Endothelial cell of umbilical vein (primary cell): ENCODE measurements around the gene CHST14. TPM values are rescaled to one million over a fixed set of nuclear protein-coding genes. Genes with fewer than 3 reads are reported as not detected.

Experiments
- BruUV-seq: library from RNA; stranded (reverse); fragments of 400-500 nt; replicated peaks from 2 replicates; lab custom pipeline; 2021; lab: Mats Ljungman, UMichigan
- CTCF ChIA-PET: fragments of 300-600, 350-600 bp; sonication (Branson Sonifier 250); formaldehyde crosslinking; loops from one replicate; lab custom pipeline; 2021; ENCODE audit warnings: antibody characterized with exemption, inconsistent platforms; lab: Charles Lee
- POLR2A ChIA-PET: fragments of 300-600, 350-600 bp; sonication (Branson Sonifier 250); formaldehyde crosslinking; loops from one replicate; lab custom pipeline; 2021; ENCODE audit warnings: antibody characterized with exemption, inconsistent platforms; lab: Charles Lee
- DNase-seq: peaks from one replicate; pipeline ENCODE4 v3.0.0-alpha.2; 2011; ENCODE audit warnings: low read depth, low spot score
- FAIRE-seq: peaks from 2 replicates; lab custom pipeline; 2011; peaks lifted over from hg19 to GRCh38; lab: Jason Lieb, UNC
- H2AFZ ChIP-seq: 2 replicates; pipeline ENCODE4 v1.6.0; 2012; ENCODE audit warnings: low read depth, low read length, control low read depth, inconsistent platforms
- H3K27ac ChIP-seq: 2 replicates; pipeline ENCODE4 v1.5.1; 2011; ENCODE audit warnings: low read depth, mild to moderate bottlenecking, control low read depth, low read length, moderate library complexity; ENCODE audit not compliant: insufficient read depth
- H3K27me3 ChIP-seq, 2 experiments: 2 replicates each; pipeline versions ENCODE4 v1.6.0 to v1.6.1; 2011; ENCODE audit warnings: low read length in 2 of 2, mixed read lengths in 1 of 2; ENCODE audit not compliant: control insufficient read depth in 2 of 2, insufficient read depth in 2 of 2
- H3K36me3 ChIP-seq, 2 experiments: 2 replicates in 1 of 2; 3 replicates in 1 of 2; pipeline ENCODE4 v1.5.1; 2011; ENCODE audit warnings: low read length in 2 of 2, mild to moderate bottlenecking in 1 of 2, moderate library complexity in 1 of 2; ENCODE audit not compliant: control insufficient read depth in 2 of 2, insufficient read depth in 2 of 2; ENCODE audit errors: extremely low read depth in 1 of 2
- H3K4me1 ChIP-seq: 3 replicates; pipeline ENCODE4 v1.5.1; 2011; ENCODE audit warnings: mild to moderate bottlenecking, low read length; ENCODE audit not compliant: control insufficient read depth, insufficient read depth; ENCODE audit errors: extremely low read depth
- H3K4me2 ChIP-seq: 2 replicates; pipeline ENCODE4 v1.6.1; 2011; ENCODE audit warnings: low read length, control low read depth, mixed read lengths; ENCODE audit not compliant: insufficient read depth
- H3K4me3 ChIP-seq, 3 experiments: fragments of 200-600 bp in 1 of 3; sonication (generic), shearing (Covaris generic) in 1 of 3; replicated peaks in 1 of 3; 2 replicates each; pipeline ENCODE4 v1.5.1; 2011 to 2016; ENCODE audit warnings: control low read depth in 3 of 3, low read length in 3 of 3, mild to moderate bottlenecking in 2 of 3, inconsistent platforms in 1 of 3, low read depth in 1 of 3, moderate library complexity in 1 of 3; ENCODE audit not compliant: insufficient read depth in 1 of 3
- H3K79me2 ChIP-seq: 2 replicates; pipeline ENCODE4 v1.6.0; 2012; ENCODE audit warnings: low read length, inconsistent platforms; ENCODE audit not compliant: control insufficient read depth, insufficient read depth
- H3K9ac ChIP-seq: replicated peaks from 2 replicates; pipeline ENCODE3; 2011; ENCODE audit warnings: low read length, control low read depth; ENCODE audit not compliant: insufficient read depth; ENCODE audit errors: extremely low read depth
- H3K9me1 ChIP-seq: replicated peaks from 3 replicates; pipeline ENCODE4 v1.6.0; 2011; ENCODE audit warnings: mild to moderate bottlenecking, low read length; ENCODE audit not compliant: control insufficient read depth, insufficient read depth; ENCODE audit errors: extremely low read depth
- H3K9me3 ChIP-seq: replicated peaks from 2 replicates; pipeline ENCODE4 v1.5.1; 2012; ENCODE audit warnings: low read length, inconsistent platforms; ENCODE audit not compliant: control insufficient read depth, insufficient read depth
- H4K20me1 ChIP-seq: replicated peaks from 2 replicates; pipeline ENCODE3; 2011; ENCODE audit warnings: mild to moderate bottlenecking, low read length; ENCODE audit not compliant: control insufficient read depth, insufficient read depth; ENCODE audit errors: extremely low read depth
- CTCF ChIP-seq, 2 donors: IDR thresholded peaks; 1 replicate in 1 of 2; 2 replicates in 1 of 2; pipeline ENCODE4 v1.5.1; 2011; ENCODE audit warnings: low read length in 2 of 2, mild to moderate bottlenecking in 2 of 2, moderate library complexity in 2 of 2, control low read depth in 1 of 2, inconsistent platforms in 1 of 2, low read depth in 1 of 2; ENCODE audit not compliant: insufficient read depth in 1 of 2; ENCODE audit errors: extremely low read depth in 1 of 2
- EZH2 ChIP-seq: IDR thresholded peaks from 2 replicates; pipeline ENCODE4 v1.6.1; 2012; ENCODE audit warnings: borderline replicate concordance, low read depth, mild to moderate bottlenecking, moderate library complexity, low read length, inconsistent platforms; ENCODE audit not compliant: severe bottlenecking
- FOS ChIP-seq: IDR thresholded peaks from 2 replicates; pipeline ENCODE4 v1.6.1; 2011; ENCODE audit warnings: mild to moderate bottlenecking, low read length, moderate library complexity, borderline replicate concordance; ENCODE audit not compliant: insufficient read depth
- GATA2 ChIP-seq: IDR thresholded peaks from 2 replicates; pipeline ENCODE4 v1.7.0; 2011; ENCODE audit warnings: low read depth, mild to moderate bottlenecking, moderate library complexity, mixed read lengths, low read length; ENCODE audit not compliant: insufficient read length, insufficient read depth
- JUN ChIP-seq: IDR thresholded peaks from 2 replicates; pipeline ENCODE4 v1.6.1; 2011; ENCODE audit warnings: borderline replicate concordance, low read depth; ENCODE audit not compliant: insufficient read length, insufficient read depth
- MAX ChIP-seq: IDR thresholded peaks from 2 replicates; pipeline ENCODE4 v1.6.1; 2011; ENCODE audit not compliant: insufficient read depth, insufficient read length
- MYC ChIP-seq: IDR thresholded peaks from one replicate; pipeline ENCODE4 v1.6.1; 2011; ENCODE audit warnings: mild to moderate bottlenecking, low read depth, low read length
- POLR2A ChIP-seq: IDR thresholded peaks from 2 replicates; pipeline ENCODE4 v1.6.1; 2012; ENCODE audit warnings: low read depth, mild to moderate bottlenecking, control low read depth, low read length
- POLR2AphosphoS5 ChIP-seq: IDR thresholded peaks from 2 replicates; pipeline ENCODE4 v1.6.1; 2012; ENCODE audit warnings: low read depth, mild to moderate bottlenecking, control low read depth, low read length, moderate library complexity; ENCODE audit not compliant: insufficient read depth
- dilution Hi-C: fragments of 300-500 bp; cut with MboI; formaldehyde crosslinking; loops from one replicate; pipeline ENCODE4 v1.15.0; 2019; ENCODE audit warnings: low sequenced_read_pairs; ENCODE audit not compliant: extremely low pct_ligation_motif_present
- intact Hi-C: fragments of 100-400 bp; cut with micrococcal nuclease; formaldehyde crosslinking; loops from one replicate; pipeline ENCODE4 v1.10.0; 2022
- polyA plus RNA-seq, 4 experiments: library from polyadenylated mRNA; depleted of rRNA in 3 of 4; stranded (reverse) in 3 of 4; unstranded in 1 of 4; fragments of >200 nt; gene quantifications; 2 replicates each; pipeline versions ENCODE4 v1.2.1 to v1.2.3, GENCODE V29; 2011 to 2012; ENCODE audit warnings: missing spikeins in 1 of 4
- total RNA-seq: library from RNA; stranded (reverse); gene quantifications from 2 replicates; pipeline ENCODE4 v1.2.3, GENCODE V29; 2021

CHST14 gene
- total and polyA plus RNA-seq, 2 donors (not counting 3 experiments of a cell fraction or from before 2014, with no cell fraction given) = 35.1 to 49.2 TPM

- Histone ChIP-seq H3K79me2 (peaks cover 9% of the 10 kb centered on the region), H2AFZ (no peak overlapping the region), H4K20me1 (peaks cover 2% of the 10 kb centered on the region), H3K4me2 (no peak overlapping the region), H3K4me3 (no peak overlapping the region), H3K27ac (no peak overlapping the region), H3K36me3 (no peaks in the 10 kb centered on the region), H3K9ac (no peak overlapping the region), H3K9me1 (no peaks in the 10 kb centered on the region), H3K4me1 (peaks cover 6% of the 10 kb centered on the region), H3K27me3 (peaks cover 58 to 63% of the 10 kb centered on the region in 2 experiments), H3K9me3 (no peaks in the 10 kb centered on the region)
- DNase-seq = no peak
- TF ChIP-seq MAX = no peak
- no TSS peak for BruUV-seq
- no peak for FAIRE-seq
- CTCF ChIA-PET = interaction anchor here (1.2 kb wide), 1 partner anchor 10 kb away, joined by 4 read pairs; no protein-coding TSS in a partner anchor
- intact Hi-C loops (no loop called here), dilution Hi-C loops (no loop called here)
- POLR2A ChIA-PET = no interaction called here
Measured at GRCh38 chr15:40438712-40439111, 32.1 kb upstream of the CHST14 start.

GRCh38 chr15:40439461-40439959 is 31.3 kb upstream of the CHST14 start:
- Histone ChIP-seq H3K9me1 (no peaks in the 10 kb centered on the region), H3K27ac (no peak overlapping the region), H3K9ac (no peak overlapping the region), H4K20me1 (peaks cover 2% of the 10 kb centered on the region), H3K4me2 (peak overlapping the region; percentile 75), H2AFZ (no peak overlapping the region), H3K36me3 (no peaks in the 10 kb centered on the region), H3K4me1 (peaks cover 6% of the 10 kb centered on the region), H3K9me3 (no peaks in the 10 kb centered on the region), H3K27me3 (peaks cover 51 to 55% of the 10 kb centered on the region in 2 experiments), H3K79me2 (peaks cover 17% of the 10 kb centered on the region), H3K4me3 (peak overlapping the region in 1 of 3 experiments; percentile 91)
- ChIA-PET POLR2A (interaction anchor here (0.6 kb wide), 1 partner anchor 121 kb away, joined by 5 read pairs; no protein-coding TSS in a partner anchor), CTCF (interaction anchor here (1.2 to 1.8 kb wide), 4 partner anchors 8 to 165 kb away, joined by 4 to 5 read pairs (median 4); partner anchors contain the start of gene IVD)
- no TSS peak for BruUV-seq
- intact Hi-C loops (no loop called here), dilution Hi-C loops (no loop called here)
- no peak for DNase-seq
- TF ChIP-seq FOS (no peak), CTCF (IDR thresholded peaks at IDR 0.05; ENCODE audit: extremely low read depth in 1 of 2, insufficient read depth in 1 of 2, low read depth in 1 of 2, low read length in 2 of 2) (no peak), MAX (no peak), GATA2 (no peak), JUN (no peak), POLR2A (no peak), POLR2AphosphoS5 (no peak), EZH2 (no peak), MYC (no peak)
- no peak for FAIRE-seq
